SU-DHL-6 (cell line): ENCODE data around the gene RRM1.
A peak's percentile ranks its signal among the peaks of the same experiment; 100 is the strongest.

ENCODE experiments used
- H2AFZ ChIP-seq: fragments of 200-600 bp; sonication (generic); 2 replicates; pipeline ENCODE4 v1.6.1; 2014; ENCODE audit warnings: low read depth, mild to moderate bottlenecking, moderate library complexity, mixed read lengths, antibody characterized with exemption, low read length; ENCODE audit not compliant: severe bottlenecking
- H3F3A ChIP-seq: fragments of 200-600 bp; shearing (Covaris generic); 2 replicates; pipeline ENCODE4 v1.6.0; 2016; ENCODE audit warnings: antibody characterized with exemption, mild to moderate bottlenecking; ENCODE audit not compliant: insufficient read depth
- H3K27ac ChIP-seq: fragments of 200-600 bp; sonication (generic); 2 replicates; pipeline ENCODE4 v1.5.1; 2016; ENCODE audit warnings: low read depth, mild to moderate bottlenecking, low read length, moderate library complexity, mixed read lengths
- H3K27me3 ChIP-seq: fragments of 200-600 bp; sonication (generic), shearing (Covaris generic); 2 replicates; pipeline ENCODE4 v1.6.0; 2014; ENCODE audit warnings: mild to moderate bottlenecking, low read length
- H3K36me3 ChIP-seq: fragments of 200-600 bp; sonication (generic); 2 replicates; pipeline ENCODE4 v1.6.1; 2014; ENCODE audit warnings: mild to moderate bottlenecking, low read length, mixed read lengths
- H3K4me2 ChIP-seq: fragments of 300-600, 200-600 bp; shearing (Covaris generic), sonication (generic); 2 replicates; pipeline ENCODE4 v1.6.0; 2014; ENCODE audit warnings: low read length, low read depth, mild to moderate bottlenecking; ENCODE audit not compliant: poor library complexity, severe bottlenecking
- H3K4me3 ChIP-seq: fragments of 200-600 bp; sonication (generic); 2 replicates; pipeline ENCODE4 v1.5.1; 2014; ENCODE audit warnings: antibody characterized with exemption, low read length, mild to moderate bottlenecking, mixed read lengths; ENCODE audit not compliant: insufficient read depth, poor library complexity, severe bottlenecking
- H3K79me2 ChIP-seq: fragments of 200-600 bp; sonication (generic); 2 replicates; pipeline ENCODE4 v1.6.1; 2014; ENCODE audit warnings: mild to moderate bottlenecking, low read length, moderate library complexity; ENCODE audit not compliant: insufficient read depth
- H3K9ac ChIP-seq: fragments of 200-600 bp; sonication (generic); 2 replicates; pipeline ENCODE4 v1.7.0; 2014; ENCODE audit warnings: mild to moderate bottlenecking, low read length
- H3K9me2 ChIP-seq: fragments of 200-600 bp; sonication (generic); replicated peaks from 2 replicates; pipeline ENCODE4 v1.6.1; 2014; ENCODE audit warnings: low read length; ENCODE audit not compliant: insufficient read depth
- H3K9me3 ChIP-seq: fragments of 200-600 bp; sonication (generic); 2 replicates; pipeline ENCODE4 v1.6.1; 2014; ENCODE audit warnings: low read length, mixed read lengths; ENCODE audit not compliant: insufficient read depth
- H4K20me1 ChIP-seq: fragments of 200-600 bp; sonication (generic); 2 replicates; pipeline ENCODE4 v1.6.1; 2014; ENCODE audit warnings: low read depth, mild to moderate bottlenecking, antibody characterized with exemption, low read length, moderate library complexity, mixed read lengths
- CTCF ChIP-seq: fragments of 200-600 bp; sonication (generic); IDR thresholded peaks from one replicate; pipeline ENCODE4 v1.5.1; 2017; ENCODE audit warnings: antibody characterized with exemption, mild to moderate bottlenecking, low read length, moderate library complexity; ENCODE audit not compliant: insufficient read depth, poor library complexity, severe bottlenecking
- EZH2phosphoT487 ChIP-seq: fragments of 200-600 bp; sonication (generic), shearing (Covaris generic); conservative IDR thresholded peaks from 2 replicates; pipeline ENCODE4 v1.6.1; 2018; ENCODE audit warnings: mild to moderate bottlenecking, antibody characterized with exemption, low read length, moderate library complexity, mixed read lengths

The RRM1 gene

GRCh38 chr11:4093519-4094347 lies 866 bp upstream of the RRM1 start:
- no peaks in the 10 kb centered on the region for H3K9me2 ChIP-seq
- no peaks in the 10 kb centered on the region for H3K9me3 ChIP-seq
- H3F3A ChIP-seq = peaks cover 10% of the 10 kb centered on the region; the same call in 1 of the 2 replicates
- peaks cover 47% of the 10 kb centered on the region for H3K79me2 ChIP-seq
- H3K4me2 ChIP-seq = peak overlapping the region; percentile 99
- H2AFZ ChIP-seq = peak overlapping the region; percentile 97
- no peaks in the 10 kb centered on the region for H3K27me3 ChIP-seq
- H3K27ac ChIP-seq = peak overlapping the region; percentile 83
- H3K4me3 ChIP-seq = peak overlapping the region; percentile 99
- TF ChIP-seq CTCF (no peak), EZH2phosphoT487 (no peak)
- peaks cover 15% of the 10 kb centered on the region for H4K20me1 ChIP-seq
- peak overlapping the region; percentile 93 for H3K9ac ChIP-seq
- H3K36me3 ChIP-seq = peaks cover 11% of the 10 kb centered on the region

- TF ChIP-seq CTCF = no peak
- TF ChIP-seq EZH2phosphoT487 = no peak
- H3K4me2 ChIP-seq = peak overlapping the region; percentile 99
- no peaks in the 10 kb centered on the region for H3K27me3 ChIP-seq
- H3K27ac ChIP-seq = peak overlapping the region; percentile 83
- H3K9me2 ChIP-seq = no peaks in the 10 kb centered on the region
- peak overlapping the region; percentile 93 for H3K9ac ChIP-seq
- no peaks in the 10 kb centered on the region for H3K9me3 ChIP-seq
- H3K79me2 ChIP-seq = peaks cover 67% of the 10 kb centered on the region
- H2AFZ ChIP-seq = no peak overlapping the region
- peak overlapping the region; percentile 99 for H3K4me3 ChIP-seq
- peaks cover 18% of the 10 kb centered on the region for H3K36me3 ChIP-seq
- peaks cover 24% of the 10 kb centered on the region for H4K20me1 ChIP-seq
- peaks cover 10% of the 10 kb centered on the region; the same call in 1 of the 2 replicates for H3F3A ChIP-seq
These were observed 1.1 kb downstream of the RRM1 start for GRCh38 chr11:4095509-4096230.

- Histone ChIP-seq H3F3A (peaks cover 8% of the 10 kb centered on the region; the same call in 1 of the 2 replicates), H3K9me2 (no peaks in the 10 kb centered on the region), H3K27ac (no peak overlapping the region), H3K9ac (no peak overlapping the region), H3K36me3 (peaks cover 37% of the 10 kb centered on the region), H3K79me2 (peaks cover 91% of the 10 kb centered on the region), H3K9me3 (no peaks in the 10 kb centered on the region), H3K27me3 (no peaks in the 10 kb centered on the region), H3K4me2 (peak overlapping the region; percentile 99), H4K20me1 (peaks cover 43% of the 10 kb centered on the region), H3K4me3 (no peak overlapping the region), H2AFZ (no peak overlapping the region)
- TF ChIP-seq CTCF (no peak), EZH2phosphoT487 (no peak)
These were observed 3.5 kb downstream of the RRM1 start for GRCh38 chr11:4098026-4098621.
